ENCODE results near the gene BTBD9. TPM values are rescaled to one million over a fixed set of nuclear protein-coding genes. Genes with fewer than 3 reads are reported as not detected.
"Not testable (repeated sequence)": the region's sequence is repeated elsewhere in the genome, so short reads cannot be mapped to it uniquely, and the experiment has no call there.

Gene BTBD9
- total and polyA plus RNA-seq, 2 donors (not counting 3 experiments of a cell fraction or from before 2014, with no cell fraction given), result 4.9 to 15.0 TPM

- Histone ChIP-seq H3K4me1 (ENCODE audit: control insufficient read depth, extremely low read depth, insufficient read depth, low read length) (peaks cover 10% of the 10 kb centered on the region), H3K4me2 (ENCODE audit: insufficient read depth, low read length) (no peak overlapping the region), H3K36me3 (ENCODE audit: control insufficient read depth in 2 of 2, extremely low read depth in 1 of 2, insufficient read depth in 2 of 2, low read length in 2 of 2) (no peaks in the 10 kb centered on the region), H3K9ac (replicated peaks; ENCODE audit: extremely low read depth, insufficient read depth, low read length) (no peak overlapping the region), H3K79me2 (ENCODE audit: control insufficient read depth, insufficient read depth, low read length) (no peaks in the 10 kb centered on the region), H3K9me3 (replicated peaks; ENCODE audit: control insufficient read depth, insufficient read depth, low read length) (no peaks in the 10 kb centered on the region), H3K4me3 (replicated peaks in 1 of 3; ENCODE audit: insufficient read depth in 1 of 3, low read depth in 1 of 3, low read length in 3 of 3) (no peak overlapping the region), H4K20me1 (replicated peaks; ENCODE audit: control insufficient read depth, extremely low read depth, insufficient read depth, low read length) (no peaks in the 10 kb centered on the region), H2AFZ (ENCODE audit: low read depth, low read length) (no peak overlapping the region), H3K27ac (ENCODE audit: insufficient read depth, low read depth, low read length) (no peak overlapping the region), H3K9me1 (replicated peaks; ENCODE audit: control insufficient read depth, extremely low read depth, insufficient read depth, low read length) (no peaks in the 10 kb centered on the region), H3K27me3 (ENCODE audit: control insufficient read depth in 2 of 2, insufficient read depth in 2 of 2, low read length in 2 of 2) (no peaks in the 10 kb centered on the region)
- no TSS peak for BruUV-seq (replicated peaks)
- ChIA-PET CTCF (interaction anchor here (1.0 kb wide), 1 partner anchor 9 kb away, joined by 3 read pairs; no protein-coding TSS in a partner anchor), POLR2A (no interaction called here)
- dilution Hi-C loops (cut with MboI; ENCODE audit: extremely low pct_ligation_motif_present, low sequenced_read_pairs), result no loop called here
- DNase-seq (ENCODE audit: low read depth, low spot score) (no peak), FAIRE-seq (no peak)
- intact Hi-C loops (cut with micrococcal nuclease), result no loop called here
- TF ChIP-seq CTCF (IDR thresholded peaks at IDR 0.05; ENCODE audit: extremely low read depth in 1 of 2, insufficient read depth in 1 of 2, low read depth in 1 of 2, low read length in 2 of 2) (no peak), POLR2A (IDR thresholded peaks at IDR 0.05; ENCODE audit: low read depth, low read length) (no peak), GATA2 (IDR thresholded peaks at IDR 0.05; ENCODE audit: insufficient read depth, insufficient read length, low read depth, low read length) (no peak), MAX (IDR thresholded peaks at IDR 0.05; ENCODE audit: insufficient read depth, insufficient read length) (no peak), FOS (IDR thresholded peaks at IDR 0.05; ENCODE audit: borderline replicate concordance, insufficient read depth, low read length) (no peak), POLR2AphosphoS5 (IDR thresholded peaks at IDR 0.05; ENCODE audit: insufficient read depth, low read depth, low read length) (no peak), MYC (IDR thresholded peaks at IDR 0.05; ENCODE audit: low read depth, low read length) (no peak), EZH2 (IDR thresholded peaks at IDR 0.05; ENCODE audit: borderline replicate concordance, low read depth, low read length, severe bottlenecking) (no peak), JUN (IDR thresholded peaks at IDR 0.05; ENCODE audit: borderline replicate concordance, insufficient read depth, insufficient read length, low read depth) (no peak)
Observed at GRCh38 chr6:38348371-38348770, 291.4 kb downstream of the BTBD9 start.

GRCh38 chr6:38347829-38348228 lies 291.9 kb downstream of the BTBD9 start:
- BruUV-seq (replicated peaks); intact Hi-C loops (cut with micrococcal nuclease); H4K20me1 ChIP-seq (replicated peaks; ENCODE audit: control insufficient read depth, extremely low read depth, insufficient read depth, low read length); H3K79me2 ChIP-seq (ENCODE audit: control insufficient read depth, insufficient read depth, low read length); H3K27me3 ChIP-seq (ENCODE audit: control insufficient read depth in 2 of 2, insufficient read depth in 2 of 2, low read length in 2 of 2); H3K27ac ChIP-seq (ENCODE audit: insufficient read depth, low read depth, low read length); H3K9ac ChIP-seq (replicated peaks; ENCODE audit: extremely low read depth, insufficient read depth, low read length); dilution Hi-C loops (cut with MboI; ENCODE audit: extremely low pct_ligation_motif_present, low sequenced_read_pairs); DNase-seq (ENCODE audit: low read depth, low spot score); H3K4me3 ChIP-seq (replicated peaks in 1 of 3; ENCODE audit: insufficient read depth in 1 of 3, low read depth in 1 of 3, low read length in 3 of 3); H3K4me1 ChIP-seq (ENCODE audit: control insufficient read depth, extremely low read depth, insufficient read depth, low read length); POLR2A ChIA-PET; H3K4me2 ChIP-seq (ENCODE audit: insufficient read depth, low read length); H3K9me1 ChIP-seq (replicated peaks; ENCODE audit: control insufficient read depth, extremely low read depth, insufficient read depth, low read length); H2AFZ ChIP-seq (ENCODE audit: low read depth, low read length); CTCF ChIA-PET; FAIRE-seq; H3K9me3 ChIP-seq (replicated peaks; ENCODE audit: control insufficient read depth, insufficient read depth, low read length); H3K36me3 ChIP-seq (ENCODE audit: control insufficient read depth in 2 of 2, extremely low read depth in 1 of 2, insufficient read depth in 2 of 2, low read length in 2 of 2): not testable (repeated sequence)

Data from endothelial cell of umbilical vein (primary cell).